HG02938 (cell line): ENCODE data around the gene FAXC.

ENCODE experiments used
- ATAC-seq: cut with Tn5 transposase; IDR thresholded peaks from one replicate; pipeline ENCODE4 v1.9.1; 2021; ENCODE audit warnings: mild to moderate bottlenecking, moderate library complexity; ENCODE audit not compliant: unreplicated experiment

Gene FAXC

DNA sequence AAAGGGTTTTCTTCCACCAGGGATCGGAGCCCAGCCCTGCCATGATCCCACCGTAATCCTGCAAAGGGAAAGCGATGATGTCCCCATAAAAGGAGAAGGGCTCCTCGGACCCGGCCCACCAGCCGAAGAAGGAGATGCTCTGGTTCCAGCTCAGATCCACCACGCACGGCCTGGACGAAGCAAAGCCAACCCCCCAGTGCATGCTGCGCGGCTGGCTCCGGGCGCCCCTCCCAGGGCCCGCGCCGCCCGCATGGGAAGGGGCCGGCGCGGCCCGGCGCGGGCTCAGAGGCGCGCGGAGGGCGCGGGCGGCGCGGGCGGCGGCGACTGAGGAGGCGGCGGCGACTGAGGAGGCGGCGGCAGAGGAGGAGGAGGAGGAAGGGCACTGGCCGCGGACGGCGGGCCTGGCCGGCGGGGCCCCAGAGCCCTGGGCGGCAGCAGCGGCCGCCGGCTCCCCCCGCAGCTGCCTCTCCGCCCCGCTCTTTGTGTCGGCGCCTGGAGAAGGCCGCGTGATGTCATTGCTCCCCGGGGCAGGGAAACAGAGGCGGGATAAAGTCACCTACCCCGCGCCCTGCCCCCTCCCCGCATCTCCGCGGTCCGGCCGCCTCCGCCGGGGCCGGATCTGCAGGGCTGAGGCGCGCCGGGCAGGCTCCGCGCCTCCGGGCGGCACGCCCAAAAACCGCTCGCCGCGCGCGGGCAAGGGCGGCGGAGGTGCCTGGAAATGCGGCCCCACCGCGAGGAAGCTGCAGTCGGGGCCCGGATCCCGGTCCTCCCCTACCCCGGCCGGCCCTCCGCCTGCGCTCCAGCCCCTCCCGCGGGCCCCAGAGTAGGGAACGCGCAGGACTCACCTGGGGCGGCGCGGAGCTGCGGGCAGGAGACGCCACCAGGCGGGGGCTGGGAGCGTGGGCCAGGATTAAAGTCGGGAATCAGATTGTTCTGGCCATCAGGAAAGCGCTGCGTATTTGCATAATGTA is at the start of gene FAXC:
TSS of gene FAXC (minus strand) at position 504 of the 971 bp plus-strand sequence. CDS start at position 202, 302 bp downstream.
- ATAC-seq: no peak

DNA sequence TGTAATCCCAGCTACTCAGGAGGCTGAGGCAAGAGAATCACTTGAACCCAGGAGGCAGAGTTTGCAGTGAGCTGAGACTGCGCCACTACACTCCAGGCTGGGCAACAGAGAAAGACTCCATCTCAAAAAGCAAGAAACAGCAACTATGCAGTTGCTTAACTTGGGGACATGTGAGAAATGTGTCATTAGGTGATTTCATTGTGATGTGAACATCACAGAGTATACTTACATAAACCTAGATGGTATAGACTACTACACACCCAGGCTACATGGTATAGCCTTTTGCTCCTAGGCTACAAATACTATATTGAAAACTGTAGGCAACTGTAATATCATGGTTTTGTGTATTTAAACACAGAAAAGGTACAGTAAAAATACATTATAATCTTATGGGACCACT is 47.8 kb upstream of the FAXC start:
- no peak for ATAC-seq

DNA sequence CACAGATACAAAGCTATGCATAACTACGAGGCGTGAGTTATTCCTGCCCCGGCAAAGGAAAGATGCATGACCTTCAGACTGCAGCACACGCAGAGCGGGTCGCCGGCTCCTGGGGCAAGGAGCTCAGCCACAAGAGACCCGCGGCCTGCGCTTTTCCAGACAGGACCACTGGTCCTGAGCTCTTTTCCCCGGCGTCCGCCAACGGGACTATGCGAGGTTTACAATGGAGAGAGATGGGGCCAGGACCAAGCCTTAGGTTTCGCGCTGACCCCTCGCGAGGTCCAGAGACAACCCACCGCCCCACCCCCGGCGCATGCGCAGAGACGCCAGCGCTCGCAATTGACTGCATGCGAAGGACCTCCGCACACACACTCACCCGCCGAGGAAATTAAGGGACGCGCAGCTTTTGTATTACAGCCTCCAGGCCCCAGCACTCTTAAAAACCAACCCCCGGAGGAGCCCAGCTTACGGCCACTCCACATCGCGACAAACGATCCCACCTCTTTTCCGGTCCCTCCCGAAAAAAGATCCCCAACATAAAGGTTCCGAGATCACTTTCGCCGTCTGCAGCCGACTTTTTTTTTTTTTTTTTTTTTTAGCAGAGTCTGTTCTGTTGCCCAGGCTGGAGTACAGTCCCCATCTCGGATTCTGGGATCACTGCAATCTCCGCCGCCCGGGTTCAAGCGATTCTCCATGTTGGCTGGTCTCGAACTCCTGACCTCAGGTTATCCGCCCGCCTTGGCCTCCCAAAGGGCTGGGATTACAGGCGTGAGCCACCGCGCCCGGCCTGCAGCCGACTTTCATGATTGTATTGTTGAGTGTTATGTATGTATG is 44.4 kb upstream of the FAXC start, which contains the start of gene COQ3:
TSS of gene COQ3 (minus strand) at position 498 of the 834 bp plus-strand sequence. CDS start at position 482, 16 bp downstream.
- ATAC-seq: peak; percentile 75

DNA sequence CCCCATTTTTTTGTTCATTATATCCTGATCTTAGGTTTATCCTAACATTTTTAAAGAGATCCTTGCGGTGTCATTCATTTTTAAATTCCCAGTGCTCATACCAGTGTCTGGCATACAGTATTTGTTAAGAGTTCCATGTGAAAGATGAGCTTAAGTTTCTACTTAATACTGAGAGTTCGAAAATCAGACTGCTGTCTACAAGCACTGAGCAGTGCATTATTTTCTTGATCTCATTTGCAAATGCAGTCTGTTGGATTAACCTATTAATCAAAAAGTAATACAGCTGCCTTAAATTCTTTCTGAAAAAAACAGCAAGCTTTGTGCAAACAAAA is 43.9 kb upstream of the FAXC start:
- peak; percentile 32 for ATAC-seq

DNA sequence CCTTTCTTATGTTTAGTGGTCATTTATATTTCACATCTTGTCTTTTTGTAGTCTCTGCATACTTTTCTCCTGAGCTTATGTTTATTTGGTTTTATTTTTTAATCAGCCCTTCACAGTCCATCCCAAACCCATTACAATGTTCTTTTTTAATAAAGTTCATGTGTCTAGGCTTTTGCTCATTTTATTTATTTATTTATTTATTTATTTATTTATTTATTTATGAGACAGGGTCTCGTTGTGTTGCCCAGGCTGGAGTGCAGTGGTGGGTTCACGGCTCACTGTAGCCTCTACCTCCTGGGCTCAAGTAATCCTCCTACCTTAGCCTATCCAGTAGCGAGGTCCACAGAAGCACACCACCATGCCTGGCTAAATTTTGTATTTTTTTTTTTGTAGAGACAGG is 41.4 kb upstream of the FAXC start:
- no peak for ATAC-seq

DNA sequence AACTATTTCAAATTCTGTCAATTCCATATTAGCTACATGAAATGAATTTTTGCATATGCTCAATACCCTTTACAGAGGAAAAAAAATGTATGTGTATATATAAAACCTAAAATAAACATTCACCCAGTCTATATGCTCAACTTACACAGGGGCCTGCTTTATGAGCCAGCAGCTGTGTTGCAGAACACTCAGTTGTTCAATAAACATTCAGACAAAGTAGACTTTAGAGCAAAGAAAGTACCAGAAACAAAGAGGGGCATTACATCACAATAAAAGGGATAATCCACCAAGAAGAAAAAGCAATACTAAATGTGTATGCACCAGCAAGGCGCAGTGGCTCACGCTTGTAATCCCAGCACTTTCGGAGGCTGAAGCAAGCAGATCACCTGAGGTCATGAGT is 35.0 kb upstream of the FAXC start:
- no peak for ATAC-seq

DNA sequence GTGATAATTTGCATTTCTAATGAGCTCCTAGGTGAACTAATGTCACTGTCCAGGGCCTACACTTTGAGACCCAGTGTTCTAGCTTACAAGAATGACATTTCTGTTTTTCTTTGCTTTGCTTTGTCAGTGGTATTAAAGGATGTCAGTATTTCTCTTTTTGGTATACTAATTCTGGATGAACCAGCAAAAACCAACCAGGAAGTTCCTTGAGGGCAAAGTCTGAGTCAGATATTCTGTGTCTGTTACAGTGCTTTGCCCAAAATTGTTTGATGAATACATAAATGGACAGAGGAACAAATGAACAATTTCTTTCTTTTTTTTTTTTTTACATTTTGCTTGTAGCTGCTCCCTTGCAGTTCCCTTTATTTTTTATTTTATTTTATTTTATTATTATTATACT is 29.2 kb upstream of the FAXC start:
- no peak for ATAC-seq

DNA sequence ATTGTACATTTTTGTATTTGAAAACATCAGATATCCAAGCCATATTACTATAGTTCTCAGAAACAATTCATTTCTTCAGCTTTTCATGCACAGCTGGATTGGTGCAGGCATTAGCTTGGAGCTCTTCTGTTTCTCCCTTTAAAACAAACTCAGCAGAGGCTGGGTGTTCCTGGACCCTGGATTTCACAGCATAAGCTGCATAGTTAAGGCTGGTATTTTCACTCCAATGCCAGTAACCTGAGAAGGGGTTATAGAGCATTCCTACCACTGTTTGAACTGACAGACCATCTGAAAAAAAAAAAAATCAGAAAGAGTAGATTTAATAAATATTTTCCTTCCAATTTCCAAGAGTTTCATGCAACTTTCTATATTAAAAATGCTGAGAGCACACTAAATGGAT is 20.1 kb upstream of the FAXC start:
- ATAC-seq: no peak

DNA sequence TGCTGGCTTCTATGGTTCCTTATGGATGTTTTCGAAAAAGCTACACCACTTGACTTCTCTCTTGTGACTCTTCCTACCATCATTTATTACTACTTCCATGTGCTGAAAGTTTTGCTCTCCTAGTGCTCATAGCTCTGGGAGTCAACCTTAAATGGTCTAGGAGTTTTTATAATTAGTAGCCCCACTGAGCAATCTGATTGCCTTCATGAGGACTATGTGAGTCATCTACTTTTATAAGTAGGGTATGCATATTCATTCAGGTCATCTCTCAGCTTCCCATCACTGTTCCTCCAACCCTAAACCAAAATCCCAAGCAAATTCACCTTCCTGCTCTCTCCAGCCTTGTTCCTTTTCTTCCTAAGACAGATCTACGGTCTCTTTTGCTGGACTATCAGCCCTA is 17.4 kb upstream of the FAXC start:
- ATAC-seq: no peak

DNA sequence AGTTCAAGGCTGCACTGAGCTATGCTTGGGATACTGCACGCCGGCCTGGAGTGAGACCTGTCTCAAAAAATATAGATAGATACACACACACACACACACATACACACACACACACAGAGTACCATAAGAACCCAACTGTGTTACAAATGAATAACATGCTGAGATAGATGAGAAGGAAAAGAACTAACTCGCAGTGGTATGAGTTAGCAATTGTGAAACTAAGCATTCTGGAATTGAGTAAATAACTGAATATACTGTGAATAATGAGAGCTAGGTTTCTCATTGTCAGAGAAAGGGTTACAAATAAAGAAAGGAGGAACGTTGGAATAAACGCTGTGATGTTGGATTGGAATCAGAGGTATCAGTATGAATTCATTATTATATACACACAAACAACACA is 14.6 kb upstream of the FAXC start:
- peak; percentile 89 for ATAC-seq

DNA sequence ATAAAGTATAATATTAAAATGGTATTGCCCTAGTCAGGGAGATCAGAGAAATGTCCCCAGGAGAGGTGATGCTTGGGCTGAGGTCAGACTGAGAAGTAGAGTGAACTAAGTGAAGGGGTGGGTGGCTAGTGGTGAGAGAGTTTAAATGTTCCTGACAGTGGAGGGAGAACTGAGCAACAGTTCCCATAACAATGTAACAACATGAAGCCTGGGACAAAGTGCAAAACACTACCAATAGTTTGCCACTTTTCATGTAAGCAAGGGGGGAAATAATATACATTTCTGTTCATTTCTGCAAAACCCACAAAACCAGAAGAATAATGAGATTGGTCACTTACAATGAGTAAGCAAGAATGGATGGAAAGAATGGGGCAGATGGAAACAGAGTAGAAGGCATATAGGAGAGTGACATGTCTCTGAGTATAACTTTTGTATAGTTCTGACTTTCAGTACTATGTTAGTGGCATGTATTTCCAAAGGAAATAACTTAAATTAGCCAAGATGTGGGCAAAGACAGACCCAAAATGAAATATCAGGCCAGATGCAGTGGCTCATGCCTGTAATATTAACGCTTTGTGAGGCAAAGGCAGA is 13.3 kb upstream of the FAXC start:
- ATAC-seq: no peak

DNA sequence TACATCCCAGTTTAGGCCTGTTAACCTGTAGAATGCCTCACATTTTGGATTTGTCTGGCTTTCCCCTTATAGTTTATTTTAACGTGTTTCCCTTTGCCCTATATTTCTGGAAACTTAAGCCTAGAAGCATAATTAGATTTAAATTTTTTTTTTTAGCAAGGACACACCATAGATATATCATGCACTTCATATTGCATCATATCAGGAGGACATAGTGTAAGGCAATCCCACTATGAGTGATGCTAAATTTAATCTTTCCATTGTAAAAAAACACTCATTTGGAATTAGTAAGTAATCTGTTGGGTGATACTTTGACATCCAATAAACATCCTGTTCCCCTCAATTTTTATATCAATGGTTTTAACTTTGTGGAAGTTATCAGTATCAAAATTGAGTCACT is 10.3 kb upstream of the FAXC start:
- ATAC-seq: no peak

DNA sequence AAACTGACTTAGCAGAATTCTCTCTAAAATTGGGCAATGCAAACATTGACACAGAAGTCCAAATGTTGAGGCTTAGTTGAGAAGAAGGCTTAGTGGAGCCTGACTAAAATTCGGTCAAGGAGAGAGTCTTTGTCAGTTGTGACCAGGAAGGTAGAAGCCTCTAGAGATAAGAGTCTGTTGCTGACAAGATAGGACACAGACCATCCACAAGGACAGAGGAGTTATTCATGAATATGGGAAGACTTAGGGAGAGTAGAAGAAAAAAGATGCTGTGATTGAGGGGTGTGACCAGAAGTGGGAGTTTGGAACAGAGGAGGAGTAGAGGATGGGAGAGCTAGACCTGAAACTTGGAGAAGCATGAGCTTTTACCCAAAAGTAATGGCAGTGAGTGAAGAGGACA is 7.2 kb upstream of the FAXC start:
- ATAC-seq: no peak

DNA sequence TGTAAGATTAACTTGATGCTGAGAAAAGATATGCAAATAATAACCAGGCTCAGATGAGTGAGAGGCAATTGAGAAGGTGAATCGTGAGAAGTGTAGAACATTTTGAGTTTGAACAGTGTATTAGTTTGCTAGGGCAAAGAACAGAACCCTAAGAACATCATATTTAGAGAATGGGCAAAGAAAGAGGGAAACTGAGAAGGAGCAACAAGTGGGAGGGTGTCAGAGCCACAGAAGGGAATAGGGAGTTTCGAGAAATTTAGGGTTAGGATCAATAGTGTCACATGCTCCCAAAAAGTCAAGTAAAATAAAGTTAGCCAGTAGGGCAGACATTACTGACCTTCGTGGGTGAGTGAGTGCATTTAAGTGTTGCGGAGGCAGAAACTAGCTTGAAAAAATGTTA is 5.5 kb upstream of the FAXC start:
- no peak for ATAC-seq

DNA sequence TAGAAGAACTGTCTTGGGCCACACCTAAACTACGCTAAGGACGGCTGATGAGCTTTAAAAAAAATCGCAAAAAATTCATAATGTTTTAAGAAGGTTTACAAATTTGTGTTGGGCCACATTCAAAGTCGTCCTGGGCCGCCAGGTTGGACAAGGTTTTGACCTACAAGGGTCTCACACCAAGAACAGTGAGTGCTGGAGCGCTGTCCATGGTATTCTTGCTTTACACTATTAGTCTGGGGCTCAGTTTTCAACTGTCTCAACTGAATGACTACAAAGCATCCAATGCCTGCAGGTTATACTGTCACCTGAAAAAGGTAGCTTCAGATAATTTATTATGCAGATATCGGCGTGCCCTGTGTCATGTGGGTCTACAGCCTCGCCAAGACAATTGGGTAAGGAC is 3.7 kb upstream of the FAXC start:
- ATAC-seq: no peak

DNA sequence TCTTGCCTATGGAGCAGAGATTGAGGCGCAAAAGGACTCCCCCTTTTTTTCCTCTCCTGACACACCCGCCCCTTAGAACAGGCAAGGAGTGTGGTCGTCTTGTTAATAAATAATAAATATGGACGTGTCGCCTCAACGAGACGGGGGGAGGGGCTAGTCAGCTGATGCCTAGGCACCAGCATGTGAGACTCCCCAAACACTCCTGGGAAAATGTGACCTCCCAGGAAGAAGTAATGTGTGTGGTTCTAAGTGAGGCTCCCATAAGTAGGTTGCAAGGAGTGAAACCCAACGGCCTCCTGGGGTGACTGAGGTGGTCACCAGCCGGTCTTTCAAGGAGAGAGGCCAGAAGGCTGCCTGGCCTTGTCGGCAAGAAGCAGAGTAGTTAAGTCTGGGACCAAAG is 1.1 kb upstream of the FAXC start:
- no peak for ATAC-seq

DNA sequence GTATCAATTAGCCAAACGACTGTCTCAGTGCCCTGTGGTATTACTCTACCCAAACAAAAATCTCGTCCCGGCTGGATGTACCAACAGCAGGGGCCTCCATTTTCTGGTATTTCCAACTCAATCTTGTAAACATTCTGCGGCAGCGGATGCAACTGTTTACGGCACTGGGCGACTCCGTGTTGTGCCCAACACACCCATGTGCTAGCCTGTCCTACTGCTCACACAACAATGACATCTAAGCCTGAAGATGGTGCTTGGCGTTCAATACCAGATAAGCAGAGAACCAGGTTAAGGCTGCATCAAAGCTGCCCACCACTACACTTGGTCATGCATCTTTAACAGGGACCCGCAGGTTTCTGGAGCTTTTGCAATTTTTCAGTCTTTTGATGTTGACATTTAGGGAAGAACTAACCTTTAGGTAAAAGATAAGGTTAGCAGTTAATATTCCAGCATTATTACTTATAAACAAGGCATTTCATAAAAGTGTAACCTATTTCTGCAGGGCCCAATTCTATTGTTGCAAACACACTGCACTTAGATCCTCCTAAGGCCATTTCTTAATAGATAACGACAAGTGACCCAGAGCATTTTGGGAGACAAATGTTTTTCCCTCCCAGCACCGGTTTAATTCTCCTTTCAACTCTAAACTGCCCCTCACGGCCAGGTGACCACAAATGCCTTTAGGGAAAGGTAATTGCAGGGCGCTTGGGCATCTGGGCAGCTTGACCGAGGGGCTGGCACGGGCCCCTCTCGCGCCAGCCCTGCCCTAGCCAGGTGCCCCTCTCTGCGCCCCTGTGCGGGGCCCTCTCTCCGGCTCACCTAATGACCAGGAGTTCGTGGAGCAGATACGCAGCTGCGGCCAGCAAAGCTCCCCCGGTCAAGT is 945 bp downstream of the FAXC start:
- ATAC-seq: no peak

DNA sequence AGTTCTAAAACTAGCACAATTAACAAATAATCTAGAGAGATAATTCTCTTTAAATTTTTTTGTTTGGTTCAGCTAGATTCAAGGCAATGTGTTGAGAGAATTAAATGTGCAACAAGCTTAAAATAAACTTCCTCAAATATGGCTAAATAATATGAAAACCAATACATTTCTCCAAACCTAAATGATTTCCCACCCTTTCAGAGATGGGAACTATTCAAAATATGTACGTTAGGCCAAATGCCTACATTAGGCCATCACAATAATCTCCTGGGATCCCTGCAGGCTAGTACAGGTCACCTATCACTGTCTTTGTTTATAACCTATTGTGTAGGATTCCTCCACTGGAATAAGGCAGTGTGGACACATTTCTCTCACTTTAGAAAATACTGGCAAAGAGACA is 1.7 kb downstream of the FAXC start:
- no peak for ATAC-seq

DNA sequence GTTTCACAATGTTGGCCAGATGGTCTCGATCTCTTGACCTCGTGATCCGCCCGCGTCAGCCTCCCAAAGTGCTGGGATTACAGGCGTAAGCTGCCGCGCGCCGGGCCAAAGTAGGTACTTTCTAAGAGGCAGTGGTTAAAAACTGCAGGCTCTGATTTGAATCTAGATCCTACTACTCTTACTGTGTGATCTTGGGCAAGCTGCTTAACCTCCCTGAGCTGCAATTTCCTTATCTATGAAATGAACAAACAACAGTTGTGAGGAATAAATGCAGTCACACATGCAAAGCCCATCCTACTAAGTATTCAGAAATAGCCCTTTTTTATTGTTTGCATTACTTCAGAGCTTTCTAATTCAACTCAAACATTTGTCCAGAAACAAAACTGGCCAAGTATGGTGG is 2.9 kb downstream of the FAXC start:
- no peak for ATAC-seq

DNA sequence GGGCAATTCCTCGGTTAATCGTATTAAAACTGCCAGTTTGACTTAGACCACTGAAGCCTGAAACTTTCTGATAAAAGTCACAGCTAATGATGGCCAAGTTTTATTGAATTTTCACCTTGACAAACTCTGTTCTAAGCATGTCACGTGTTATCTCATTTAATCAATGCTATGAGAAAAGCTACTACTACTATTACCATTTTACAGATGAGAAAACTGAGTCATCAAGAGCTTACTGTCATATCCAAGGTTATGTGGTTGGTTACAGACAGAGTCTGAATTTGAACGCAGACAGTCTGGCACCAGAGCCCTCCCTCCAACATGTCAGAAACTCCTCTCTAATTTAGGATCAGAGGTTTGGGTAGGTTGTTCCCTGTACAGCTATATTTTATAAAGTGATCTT is 4.3 kb downstream of the FAXC start:
- no peak for ATAC-seq

DNA sequence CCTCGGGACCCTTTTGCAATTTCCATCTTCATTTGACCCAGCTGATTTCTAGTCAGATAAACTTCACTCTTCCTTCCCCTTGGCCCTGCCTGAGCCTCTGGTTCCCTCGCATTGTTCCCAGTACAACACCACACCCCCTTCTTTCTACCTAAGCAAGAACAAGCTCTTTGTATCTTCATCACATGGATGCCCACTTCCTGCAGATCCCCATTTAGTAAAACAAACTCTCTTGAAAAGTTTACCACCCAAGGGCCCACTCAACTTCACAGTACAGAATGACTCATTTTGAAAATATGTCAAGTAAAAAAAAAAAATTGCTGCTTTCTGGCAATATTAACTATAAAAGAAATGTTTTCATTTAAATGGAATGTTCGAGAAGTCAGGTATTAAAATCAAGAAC is 5.2 kb downstream of the FAXC start:
- no peak for ATAC-seq
